Lung (tissue), 12 donors: Measurements from ENCODE around the gene POLR3G. TPM values are rescaled to one million over a fixed set of nuclear protein-coding genes. Genes with fewer than 3 reads are reported as not detected.

Source experiments
- ATAC-seq: fragments of 200-7000 bp; cut with Tn5 transposase; one replicate; pipeline ENCODE4 v1.9.1; 2020; ENCODE audit warnings: moderate number of reproducible peaks; ENCODE audit not compliant: insufficient read depth, low FRiP score
- DNase-seq, 3 donors: peaks; one replicate each; pipeline ENCODE4 v3.0.0-alpha.2; 2013 to 2017
- H3K27ac ChIP-seq, 2 donors: one replicate each; pipeline ENCODE4 v1.5.1; 2013; ENCODE audit warnings: mild to moderate bottlenecking in 2 of 2, moderate library complexity in 2 of 2, control low read depth in 1 of 2, inconsistent platforms in 1 of 2, low read depth in 1 of 2, low read length in 1 of 2
- H3K27me3 ChIP-seq, 3 donors: one replicate each; pipeline ENCODE4 v1.5.1; 2013; ENCODE audit warnings: low read length in 2 of 3; ENCODE audit not compliant: control insufficient read depth in 3 of 3, insufficient read depth in 3 of 3
- H3K36me3 ChIP-seq, 4 donors: one replicate each; pipeline ENCODE4 v1.5.1; 2013; ENCODE audit warnings: low read length in 4 of 4, mild to moderate bottlenecking in 1 of 4, moderate library complexity in 1 of 4; ENCODE audit not compliant: control insufficient read depth in 4 of 4, insufficient read depth in 4 of 4
- H3K4me1 ChIP-seq, 5 donors: one replicate each; pipeline ENCODE4 v1.5.1; 2013; ENCODE audit warnings: low read length in 5 of 5, mild to moderate bottlenecking in 2 of 5, moderate library complexity in 1 of 5; ENCODE audit not compliant: control insufficient read depth in 5 of 5, insufficient read depth in 5 of 5
- H3K4me3 ChIP-seq: one replicate; pipeline ENCODE4 v1.5.1; 2013; ENCODE audit warnings: mild to moderate bottlenecking, control low read depth, moderate library complexity
- H3K9ac ChIP-seq, 2 donors: one replicate each; pipeline ENCODE4 v1.5.1; 2013; ENCODE audit warnings: low read length in 2 of 2, control low read depth in 1 of 2; ENCODE audit not compliant: insufficient read depth in 1 of 2
- H3K9me3 ChIP-seq, 4 donors: one replicate each; pipeline ENCODE4 v1.5.1; 2013; ENCODE audit warnings: low read length in 3 of 4, mild to moderate bottlenecking in 1 of 4, moderate library complexity in 1 of 4; ENCODE audit not compliant: control insufficient read depth in 4 of 4, insufficient read depth in 3 of 4
- WGBS, 2 donors: extraction: QIAGEN DNeasy Blood & Tissue Kit; methylation state at CpG; one replicate each; pipeline ENCODE4 v1.1.7; 2013; 5-methylcytosine and 5-hydroxymethylcytosine counted together
- polyA plus RNA-seq, 2 donors: library from polyadenylated mRNA; stranded (reverse); fragments of 200-250 nt; gene quantifications; one replicate each; pipeline ENCODE4 v1.2.1, GENCODE V29; 2013
- total RNA-seq, 2 donors: library from RNA; depleted of rRNA in 1 of 2; stranded (reverse); fragments of >200 nt in 1 of 2; gene quantifications; one replicate each; pipeline ENCODE4 v1.2.1, GENCODE V29; 2014 to 2021
- TF ChIP-seq, protein P1 (sequence below): IDR thresholded peaks from 2 replicates; pipeline ENCODE4 v1.5.1; 2012; ENCODE audit warnings: mild to moderate bottlenecking; ENCODE audit errors: control extremely low read depth, extremely low read depth
- donor health status: control.
- donor health status: control.
- donor health status: Bipolar disorder and iron deficiency.
- donor health status: healthy.
- donor health status: DM: yes; HTN: yes; CAD: no.

The POLR3G gene
- total and polyA plus RNA-seq, 4 donors, result 1.1 to 1.3 (median 1.3) TPM

DNA sequence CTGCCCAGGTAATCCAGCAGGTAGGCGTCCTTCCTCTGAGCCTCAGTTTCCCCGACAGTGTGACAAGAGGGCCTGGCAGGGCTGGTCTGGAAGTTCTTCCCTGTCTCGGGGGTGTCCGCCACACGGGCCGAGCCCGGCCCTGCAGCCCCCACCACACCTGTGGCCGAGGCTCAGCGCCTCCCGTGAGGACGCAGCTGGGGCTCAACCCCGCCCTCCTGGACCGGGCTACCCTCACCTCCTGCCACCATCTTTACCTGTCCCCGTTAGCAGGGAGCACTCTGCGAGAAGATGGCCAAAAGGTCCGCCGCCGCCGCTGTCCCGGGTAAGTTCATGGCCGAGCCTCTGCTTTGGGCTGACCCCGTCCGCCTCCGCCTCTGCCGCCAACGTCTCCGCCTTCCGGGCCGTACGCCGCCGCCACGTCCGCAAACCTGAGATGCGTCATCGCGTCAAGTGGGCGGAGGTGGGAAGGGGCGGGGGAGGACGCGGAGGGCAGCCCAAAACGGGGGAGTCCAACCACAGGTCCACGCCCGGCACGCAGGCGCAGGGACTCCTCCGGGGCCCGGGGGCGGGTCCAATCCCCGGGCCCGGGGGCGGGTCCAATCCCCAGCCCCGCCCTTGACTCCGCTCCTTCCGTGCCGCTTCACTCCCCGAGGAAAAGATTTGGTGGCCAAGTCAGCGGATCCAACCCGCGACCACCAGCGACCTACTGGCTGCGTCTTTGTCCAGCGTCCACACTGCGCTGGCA, 54.7 kb downstream of the POLR3G start, which contains the start of gene LYSMD3:
Gene LYSMD3, minus strand, starts transcription at position 391 of the 745 bp plus-strand sequence. CDS start 4,295 bp downstream, outside the sequence.
- ATAC-seq (peak; percentile 100), DNase-seq (peak; percentile 98 to 99 (median 98))
- Histone ChIP-seq H3K36me3 (peaks cover 0 to 5% (median 4%) of the 10 kb centered on the region in 4 donors), H3K4me3 (peak within 1 kb of the TSS; percentile 97), H3K9me3 (no peaks in the 10 kb centered on the region), H3K27ac (peak within 1 kb of the TSS; percentile 98), H3K4me1 (peaks cover 0 to 17% (median 3%) of the 10 kb centered on the region in 5 donors), H3K27me3 (peaks cover 0 to 9% (median 3%) of the 10 kb centered on the region in 3 donors), H3K9ac (peak within 1 kb of the TSS; percentile 90 to 95)
- TF ChIP-seq, protein P1, sequence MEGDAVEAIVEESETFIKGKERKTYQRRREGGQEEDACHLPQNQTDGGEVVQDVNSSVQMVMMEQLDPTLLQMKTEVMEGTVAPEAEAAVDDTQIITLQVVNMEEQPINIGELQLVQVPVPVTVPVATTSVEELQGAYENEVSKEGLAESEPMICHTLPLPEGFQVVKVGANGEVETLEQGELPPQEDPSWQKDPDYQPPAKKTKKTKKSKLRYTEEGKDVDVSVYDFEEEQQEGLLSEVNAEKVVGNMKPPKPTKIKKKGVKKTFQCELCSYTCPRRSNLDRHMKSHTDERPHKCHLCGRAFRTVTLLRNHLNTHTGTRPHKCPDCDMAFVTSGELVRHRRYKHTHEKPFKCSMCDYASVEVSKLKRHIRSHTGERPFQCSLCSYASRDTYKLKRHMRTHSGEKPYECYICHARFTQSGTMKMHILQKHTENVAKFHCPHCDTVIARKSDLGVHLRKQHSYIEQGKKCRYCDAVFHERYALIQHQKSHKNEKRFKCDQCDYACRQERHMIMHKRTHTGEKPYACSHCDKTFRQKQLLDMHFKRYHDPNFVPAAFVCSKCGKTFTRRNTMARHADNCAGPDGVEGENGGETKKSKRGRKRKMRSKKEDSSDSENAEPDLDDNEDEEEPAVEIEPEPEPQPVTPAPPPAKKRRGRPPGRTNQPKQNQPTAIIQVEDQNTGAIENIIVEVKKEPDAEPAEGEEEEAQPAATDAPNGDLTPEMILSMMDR, result no peak
- 0 to 1% methylated on average over 55 to 64 of the region's 64 CpGs for WGBS, 2 donors

DNA sequence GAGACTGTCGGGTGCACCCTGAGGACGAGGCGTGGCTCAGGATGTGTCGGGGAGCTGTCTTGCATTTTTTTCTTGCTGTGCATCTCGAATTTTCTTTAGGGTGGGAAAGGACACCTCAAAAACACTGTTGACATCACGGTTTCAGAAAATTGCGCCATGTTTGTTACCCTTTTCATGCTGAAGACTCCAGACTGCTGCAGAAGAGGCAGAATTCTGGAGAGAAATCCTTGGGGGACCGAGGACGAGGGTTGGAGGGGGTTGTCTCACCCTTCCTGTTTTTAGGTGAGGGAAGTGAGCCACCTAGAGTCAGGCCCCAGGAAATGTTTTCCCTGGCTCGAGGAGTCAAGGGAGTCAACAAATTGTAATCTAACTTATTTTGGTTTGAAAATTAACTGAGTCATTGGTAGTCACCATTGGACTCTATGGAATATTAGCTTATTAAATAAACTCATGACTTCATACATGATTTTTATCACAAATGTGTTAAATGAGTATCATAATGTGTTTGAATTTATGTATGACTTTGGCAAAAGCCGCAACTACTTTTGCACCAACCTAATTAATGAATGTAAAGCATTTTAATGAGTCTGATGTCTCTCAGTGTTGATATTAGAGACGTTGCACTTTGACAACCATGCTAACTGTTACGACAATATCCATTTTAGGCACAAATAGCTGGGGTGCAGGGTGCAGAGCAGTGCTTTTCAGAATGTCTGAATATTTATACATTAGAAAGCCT, 55.4 kb downstream of the POLR3G start:
- Histone ChIP-seq H3K36me3 (peaks cover 0 to under 1% (median under 1%) of the 10 kb centered on the region in 4 donors), H3K9ac (peak overlapping the region in 1 of 2 donors; percentile 93), H3K27ac (peak overlapping the region; percentile 90 to 97), H3K9me3 (no peaks in the 10 kb centered on the region), H3K27me3 (peaks cover 0 to 9% (median 3%) of the 10 kb centered on the region in 3 donors), H3K4me3 (peak overlapping the region; percentile 93), H3K4me1 (peaks cover 0 to 17% (median 3%) of the 10 kb centered on the region in 5 donors)
- ATAC-seq (peak; percentile 70), DNase-seq (peak; percentile 72 to 90 (median 89))
- TF ChIP-seq, protein P1, result peak; percentile 55
- 7 to 9% methylated on average over 13 of the region's 13 CpGs for WGBS, 2 donors

DNA sequence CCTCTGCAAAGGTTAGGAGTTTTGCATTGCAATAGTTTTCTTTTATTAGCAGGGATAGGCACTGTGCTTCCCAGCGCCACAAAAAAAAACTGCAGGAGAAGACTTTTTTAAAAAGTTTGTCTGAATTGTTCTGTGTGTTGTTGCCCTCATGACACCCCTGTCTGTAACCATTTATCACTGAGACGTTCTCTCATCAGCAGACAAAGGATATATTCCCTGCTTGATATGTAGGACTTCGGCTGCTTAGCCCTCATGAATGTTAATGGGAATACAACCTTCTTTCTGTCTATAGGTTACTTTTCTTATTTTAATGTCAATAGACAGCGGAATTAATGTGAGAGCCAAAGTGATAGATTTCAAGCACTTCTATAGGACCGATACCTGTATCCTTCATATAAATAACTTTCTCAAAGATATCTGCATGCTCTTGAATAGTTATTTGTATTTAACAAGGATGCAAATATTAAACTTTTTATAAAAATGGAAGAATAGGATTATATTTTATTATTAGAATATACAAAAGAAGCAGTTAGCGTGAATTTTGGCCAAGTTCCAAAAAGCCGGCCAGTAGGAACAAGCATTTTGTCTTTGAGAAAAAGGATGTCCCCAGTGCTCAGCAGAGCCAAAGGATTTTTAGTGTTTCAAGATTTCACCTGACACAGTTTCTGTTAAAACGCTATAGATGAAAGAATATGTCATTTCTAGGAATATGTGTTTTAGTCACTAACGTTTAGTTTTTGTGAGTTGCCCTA, 56.2 kb downstream of the POLR3G start:
- TF ChIP-seq, protein P1, result no peak
- H3K27ac ChIP-seq, result no peak overlapping the region
- H3K9me3 ChIP-seq, result no peaks in the 10 kb centered on the region
- ATAC-seq (no peak), DNase-seq (peak in 2 of 3 donors; percentile 24 to 29)
- H3K27me3 ChIP-seq, result peaks cover 0 to 9% (median 3%) of the 10 kb centered on the region in 3 donors
- H3K9ac ChIP-seq, result peak overlapping the region in 1 of 2 donors; percentile 48
- H3K4me3 ChIP-seq, result no peak overlapping the region
- H3K36me3 ChIP-seq, result no peaks in the 10 kb centered on the region
- H3K4me1 ChIP-seq, result peaks cover 0 to 17% (median 3%) of the 10 kb centered on the region in 5 donors
- WGBS, 2 donors, result 49 to 61% methylated on average over 9 of the region's 9 CpGs
